Calu3 (cell line): ENCODE results near the gene TTLL11. TPM values are rescaled to one million over a fixed set of nuclear protein-coding genes. Genes with fewer than 3 reads are reported as not detected.

ENCODE experiments used
- BruUV-seq: library from RNA; stranded (reverse); fragments of 400-500 nt; replicated peaks from 2 replicates; lab custom pipeline; 2021; lab: Mats Ljungman, UMichigan
- CTCF ChIA-PET: fragments of 300-600 bp; sonication (Branson Sonifier 250); formaldehyde crosslinking; loops from one replicate; lab custom pipeline; 2022; ENCODE audit warnings: antibody characterized with exemption; lab: Charles Lee
- DNase-seq: peaks from one replicate; pipeline ENCODE4 v3.0.0; 2022
- H3K27ac Mint-ChIP-seq: one replicate; pipeline ENCODE4 v1.8.0; 2022; ENCODE audit warnings: mixed read lengths; ENCODE audit not compliant: unreplicated experiment
- H3K27me3 Mint-ChIP-seq: one replicate; pipeline ENCODE4 v1.8.0; 2022; ENCODE audit warnings: mixed read lengths; ENCODE audit not compliant: unreplicated experiment
- H3K36me3 Mint-ChIP-seq: one replicate; pipeline ENCODE4 v1.8.0; 2022; ENCODE audit warnings: mild to moderate bottlenecking, moderate library complexity, mixed read lengths; ENCODE audit not compliant: insufficient read depth, unreplicated experiment
- H3K4me1 Mint-ChIP-seq: one replicate; pipeline ENCODE4 v1.8.0; 2022; ENCODE audit warnings: mild to moderate bottlenecking, low read depth, mixed read lengths; ENCODE audit not compliant: unreplicated experiment
- H3K4me3 Mint-ChIP-seq: one replicate; pipeline ENCODE4 v1.8.0; 2022; ENCODE audit warnings: mild to moderate bottlenecking, low read depth, moderate library complexity, mixed read lengths; ENCODE audit not compliant: unreplicated experiment
- H3K9me3 Mint-ChIP-seq: one replicate; pipeline ENCODE4 v1.8.0; 2022; ENCODE audit warnings: low read depth, mixed read lengths; ENCODE audit not compliant: unreplicated experiment
- CTCF ChIP-seq: fragments of 200-600 bp; IDR thresholded peaks from one replicate; pipeline ENCODE4 v1.8.0; 2022; ENCODE audit warnings: antibody characterized with exemption; ENCODE audit not compliant: unreplicated experiment
- intact Hi-C: fragments of 100-400 bp; cut with micrococcal nuclease; formaldehyde crosslinking; loops from one replicate; pipeline ENCODE4 v1.10.0; 2022; ENCODE audit not compliant: unreplicated experiment
- total RNA-seq: library from RNA; stranded (reverse); gene quantifications from 2 replicates; pipeline ENCODE4 v1.2.3, GENCODE V29; 2022

The TTLL11 gene
- total RNA-seq, 1 experiment from 2014 or later = 10.5 TPM

- DNase-seq = no peak
- H3K4me3 Mint-ChIP-seq = no peak overlapping the region
- intact Hi-C loops = no loop called here
- H3K9me3 Mint-ChIP-seq = no peaks in the 10 kb centered on the region
- peaks cover 5% of the 10 kb centered on the region for H3K36me3 Mint-ChIP-seq
- peaks cover 20% of the 10 kb centered on the region for H3K4me1 Mint-ChIP-seq
- no peaks in the 10 kb centered on the region for H3K27me3 Mint-ChIP-seq
- no peak overlapping the region for H3K27ac Mint-ChIP-seq
- CTCF ChIA-PET = no interaction called here
- no TSS peak for BruUV-seq
- no peak for TF ChIP-seq CTCF
These were observed 147.8 kb downstream of the TTLL11 start for GRCh38 chr9:121945281-121945680.

DNA sequence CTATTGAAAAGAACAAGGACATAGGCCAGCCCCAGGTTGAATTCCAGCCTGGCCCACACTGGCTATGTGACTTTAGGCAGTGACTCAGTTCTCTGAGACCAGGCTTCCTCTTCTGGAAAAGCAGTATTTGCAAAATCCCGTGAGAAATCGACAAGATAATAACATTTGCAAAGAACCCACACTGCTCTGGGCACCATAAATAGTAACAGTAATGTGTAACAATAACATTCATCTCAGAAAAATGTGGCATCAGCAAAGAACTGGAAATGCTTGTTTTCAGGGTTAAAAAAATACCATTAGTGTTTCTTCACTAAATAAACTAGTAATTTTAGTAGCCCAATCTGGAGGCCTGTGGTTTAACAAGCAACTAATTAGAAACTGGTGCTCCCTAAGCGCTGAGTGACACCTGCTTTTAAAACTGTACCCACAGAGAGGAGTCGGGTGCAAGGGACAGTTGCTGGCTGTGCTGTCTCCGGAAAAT lies 148.4 kb downstream of the TTLL11 start:
- Mint-ChIP-seq H3K9me3 (no peaks in the 10 kb centered on the region), H3K4me3 (no peak overlapping the region), H3K4me1 (peaks cover 14% of the 10 kb centered on the region), H3K36me3 (peaks cover 5% of the 10 kb centered on the region), H3K27ac (no peak overlapping the region), H3K27me3 (no peaks in the 10 kb centered on the region)
- no TSS peak for BruUV-seq
- peak; percentile 5 for DNase-seq
- CTCF ChIA-PET = no interaction called here
- intact Hi-C loops = no loop called here
- no peak for TF ChIP-seq CTCF

DNA sequence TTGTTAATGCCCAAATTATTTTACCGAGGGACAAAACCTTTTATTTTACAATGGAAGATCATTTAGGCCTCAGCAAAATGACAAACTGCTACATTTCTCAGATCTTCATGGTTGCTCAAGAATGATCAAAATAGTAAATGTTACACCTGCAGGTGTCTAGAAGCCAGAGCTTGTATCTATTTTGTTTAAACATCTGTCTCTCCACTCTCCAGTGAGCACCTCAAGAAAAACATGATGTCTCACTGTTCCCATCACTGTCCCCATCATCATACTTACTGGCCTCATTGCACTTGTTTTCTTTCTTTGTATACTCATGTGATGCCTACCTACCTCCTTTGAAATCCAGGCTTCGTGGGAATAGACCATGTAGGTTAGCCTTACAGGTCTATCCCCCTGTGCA lies 149.6 kb downstream of the TTLL11 start:
- Mint-ChIP-seq H3K27ac (no peak overlapping the region), H3K27me3 (no peaks in the 10 kb centered on the region), H3K4me3 (no peak overlapping the region), H3K9me3 (no peaks in the 10 kb centered on the region), H3K4me1 (peaks cover 14% of the 10 kb centered on the region), H3K36me3 (peaks cover 5% of the 10 kb centered on the region)
- CTCF ChIA-PET = no interaction called here
- no peak for TF ChIP-seq CTCF
- no TSS peak for BruUV-seq
- intact Hi-C loops = no loop called here
- DNase-seq = no peak

DNA sequence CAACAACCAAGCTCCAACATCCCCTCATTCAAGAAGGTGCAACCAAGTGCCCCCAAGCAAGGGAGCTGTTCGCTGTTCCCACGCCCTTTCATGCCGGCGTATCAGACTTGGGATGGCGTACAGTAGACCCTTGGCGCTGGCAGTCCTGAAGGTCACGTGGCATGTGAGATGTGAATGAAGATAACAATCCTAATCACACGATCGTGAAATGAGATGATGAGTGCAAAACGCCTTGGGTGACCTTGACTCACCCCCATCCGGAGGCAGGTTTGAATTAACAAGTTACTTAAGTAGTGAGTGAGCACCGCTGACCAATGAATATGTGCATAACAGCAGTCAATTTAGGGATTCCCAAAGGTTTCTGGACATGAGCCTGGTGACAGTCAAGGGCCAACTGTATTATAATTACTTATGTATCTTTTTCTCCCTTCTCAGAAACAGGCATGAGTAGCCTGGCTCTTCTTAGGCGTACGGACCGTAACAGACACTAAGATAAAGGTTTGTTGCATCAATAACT lies 150.2 kb downstream of the TTLL11 start:
- Mint-ChIP-seq H3K36me3 (peaks cover 5% of the 10 kb centered on the region), H3K9me3 (no peaks in the 10 kb centered on the region), H3K27ac (no peak overlapping the region), H3K4me3 (no peak overlapping the region), H3K4me1 (peaks cover 14% of the 10 kb centered on the region), H3K27me3 (no peaks in the 10 kb centered on the region)
- CTCF ChIA-PET = no interaction called here
- DNase-seq = no peak
- no TSS peak for BruUV-seq
- TF ChIP-seq CTCF = no peak
- intact Hi-C loops = no loop called here
